ENCODE measurements around the gene FAM83G. TPM values are rescaled to one million over a fixed set of nuclear protein-coding genes. Genes with fewer than 3 reads are reported as not detected.

Gene FAM83G
- total and polyA plus RNA-seq, 2 donors (not counting 3 experiments of a cell fraction or from before 2014, with no cell fraction given) = 7.0 to 10.9 TPM

DNA sequence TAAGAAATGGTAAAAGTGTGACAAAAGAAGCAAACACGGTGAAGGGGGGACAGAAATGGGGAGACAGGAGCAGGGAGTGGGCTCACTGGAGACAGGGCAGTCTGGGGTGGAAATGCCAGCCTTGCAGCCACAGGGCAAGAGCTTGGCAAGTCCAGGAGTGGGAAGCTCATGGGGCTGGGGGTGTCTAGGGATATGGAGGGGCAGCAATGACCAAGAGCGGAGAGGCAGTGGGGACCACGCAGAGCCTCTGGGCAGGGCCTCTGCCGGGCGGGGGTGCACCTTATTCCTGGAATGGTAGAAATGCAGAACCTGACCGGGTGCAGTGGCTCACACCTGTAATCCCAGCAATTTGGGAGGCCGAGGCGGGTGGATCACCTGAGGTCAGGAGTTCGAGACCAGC is 40.0 kb downstream of the FAM83G start:
- POLR2A ChIA-PET = no interaction called here
- no peaks in the 10 kb centered on the region for H3K79me2 ChIP-seq (ENCODE audit: control insufficient read depth, insufficient read depth, low read length)

More for the DNA sequence above, 40.0 kb downstream of the FAM83G start:
- intact Hi-C loops (cut with micrococcal nuclease) = no loop called here
- H3K4me3 ChIP-seq (replicated peaks in 1 of 3; ENCODE audit: insufficient read depth in 1 of 3, low read depth in 1 of 3, low read length in 3 of 3) = no peak overlapping the region
- DNase-seq (ENCODE audit: low read depth, low spot score) (no peak), FAIRE-seq (no peak)
- H3K27me3 ChIP-seq (ENCODE audit: control insufficient read depth in 2 of 2, insufficient read depth in 2 of 2, low read length in 2 of 2) = no peaks in the 10 kb centered on the region
- BruUV-seq (replicated peaks) = no TSS peak
- no peaks in the 10 kb centered on the region for H4K20me1 ChIP-seq (replicated peaks; ENCODE audit: control insufficient read depth, extremely low read depth, insufficient read depth, low read length)
- H3K9ac ChIP-seq (replicated peaks; ENCODE audit: extremely low read depth, insufficient read depth, low read length) = no peak overlapping the region
- H3K4me1 ChIP-seq (ENCODE audit: control insufficient read depth, extremely low read depth, insufficient read depth, low read length) = peaks cover 25% of the 10 kb centered on the region
- H3K9me3 ChIP-seq (replicated peaks; ENCODE audit: control insufficient read depth, insufficient read depth, low read length) = no peaks in the 10 kb centered on the region
- TF ChIP-seq EZH2 (IDR thresholded peaks at IDR 0.05; ENCODE audit: borderline replicate concordance, low read depth, low read length, severe bottlenecking) = no peak
- no peak for TF ChIP-seq POLR2AphosphoS5 (IDR thresholded peaks at IDR 0.05; ENCODE audit: insufficient read depth, low read depth, low read length)
- TF ChIP-seq FOS (IDR thresholded peaks at IDR 0.05; ENCODE audit: borderline replicate concordance, insufficient read depth, low read length) = no peak
- TF ChIP-seq POLR2A (IDR thresholded peaks at IDR 0.05; ENCODE audit: low read depth, low read length) = no peak
- no peak for TF ChIP-seq CTCF (IDR thresholded peaks at IDR 0.05; ENCODE audit: extremely low read depth in 1 of 2, insufficient read depth in 1 of 2, low read depth in 1 of 2, low read length in 2 of 2)
- TF ChIP-seq MAX (IDR thresholded peaks at IDR 0.05; ENCODE audit: insufficient read depth, insufficient read length) = no peak
- no peak for TF ChIP-seq JUN (IDR thresholded peaks at IDR 0.05; ENCODE audit: borderline replicate concordance, insufficient read depth, insufficient read length, low read depth)
- no peak for TF ChIP-seq MYC (IDR thresholded peaks at IDR 0.05; ENCODE audit: low read depth, low read length)
- TF ChIP-seq GATA2 (IDR thresholded peaks at IDR 0.05; ENCODE audit: insufficient read depth, insufficient read length, low read depth, low read length) = no peak
- H3K9me1 ChIP-seq (replicated peaks; ENCODE audit: control insufficient read depth, extremely low read depth, insufficient read depth, low read length) = no peaks in the 10 kb centered on the region
- CTCF ChIA-PET = no interaction called here
- dilution Hi-C loops (cut with MboI; ENCODE audit: extremely low pct_ligation_motif_present, low sequenced_read_pairs) = no loop called here
- H3K4me2 ChIP-seq (ENCODE audit: insufficient read depth, low read length) = no peak overlapping the region
- H3K36me3 ChIP-seq (ENCODE audit: control insufficient read depth in 2 of 2, extremely low read depth in 1 of 2, insufficient read depth in 2 of 2, low read length in 2 of 2) = no peaks in the 10 kb centered on the region
- no peak overlapping the region for H2AFZ ChIP-seq (ENCODE audit: low read depth, low read length)
- H3K27ac ChIP-seq (ENCODE audit: insufficient read depth, low read depth, low read length) = no peak overlapping the region

Measured in endothelial cell of umbilical vein (primary cell).